Type B pancreatic cell (in vitro differentiated cells): Measurements from ENCODE around the gene MAP3K2. TPM values are rescaled to one million over a fixed set of nuclear protein-coding genes. Genes with fewer than 3 reads are reported as not detected.

Source experiments
- DNase-seq: peaks from one replicate; pipeline ENCODE4 v3.0.0; 2021; ENCODE audit warnings: mixed read lengths; ENCODE audit not compliant: unreplicated experiment; ENCODE audit errors: extremely low spot score
- H3K27ac Mint-ChIP-seq: 2 replicates; pipeline ENCODE4 v1.8.0; 2021; ENCODE audit warnings: mild to moderate bottlenecking, mixed read lengths
- H3K27me3 Mint-ChIP-seq: 2 replicates; pipeline ENCODE4 v1.8.0; 2021; ENCODE audit warnings: mixed read lengths
- H3K36me3 Mint-ChIP-seq: 2 replicates; pipeline ENCODE4 v1.8.0; 2021; ENCODE audit warnings: mixed read lengths
- H3K4me1 Mint-ChIP-seq: one replicate; pipeline ENCODE4 v1.8.0; 2021; ENCODE audit warnings: mixed read lengths; ENCODE audit not compliant: unreplicated experiment
- H3K4me3 Mint-ChIP-seq: 2 replicates; pipeline ENCODE4 v1.8.0; 2021; ENCODE audit warnings: mild to moderate bottlenecking, mixed read lengths
- H3K9me3 Mint-ChIP-seq: 2 replicates; pipeline ENCODE4 v1.8.0; 2021; ENCODE audit warnings: mixed read lengths
- CTCF ChIP-seq: fragments of 200-600 bp; sonication (generic); conservative IDR thresholded peaks from 2 replicates; pipeline ENCODE4 v1.5.0; 2021; ENCODE audit warnings: antibody characterized with exemption, mild to moderate bottlenecking
- total RNA-seq: library from RNA; stranded (reverse); gene quantifications from 2 replicates; pipeline ENCODE4 v1.2.1, GENCODE V29; 2021; ENCODE audit warnings: low replicate concordance

The MAP3K2 gene
- total RNA-seq, 1 donor from 2014 or later: 30.8 TPM

GRCh38 chr2:127425540-127426490, 38.0 kb upstream of the MAP3K2 start:
- Mint-ChIP-seq H3K4me3 (peak overlapping the region; percentile 57), H3K27me3 (peaks cover 48% of the 10 kb centered on the region)

GRCh38 chr2:127424598-127425520, 37.1 kb upstream of the MAP3K2 start:
- Mint-ChIP-seq H3K27ac (no peak overlapping the region), H3K4me1 (peaks cover 10% of the 10 kb centered on the region), H3K9me3 (no peaks in the 10 kb centered on the region), H3K4me3 (peak overlapping the region; percentile 57), H3K27me3 (peaks cover 55% of the 10 kb centered on the region), H3K36me3 (no peaks in the 10 kb centered on the region)
- no peak for TF ChIP-seq CTCF
- DNase-seq: no peak

More at GRCh38 chr2:127425540-127426490, 38.0 kb upstream of the MAP3K2 start:
- Mint-ChIP-seq H3K9me3 (no peaks in the 10 kb centered on the region), H3K4me1 (peaks cover 10% of the 10 kb centered on the region), H3K36me3 (no peaks in the 10 kb centered on the region), H3K27ac (no peak overlapping the region)
- TF ChIP-seq CTCF: no peak
- DNase-seq: no peak

GRCh38 chr2:127423880-127424279, 36.1 kb upstream of the MAP3K2 start:
- peaks cover 58% of the 10 kb centered on the region for H3K27me3 Mint-ChIP-seq

GRCh38 chr2:127423478-127423843, 35.7 kb upstream of the MAP3K2 start:
- no peak for DNase-seq
- no peak for TF ChIP-seq CTCF
- H3K9me3 Mint-ChIP-seq: no peaks in the 10 kb centered on the region
- peaks cover 10% of the 10 kb centered on the region for H3K4me1 Mint-ChIP-seq
- H3K4me3 Mint-ChIP-seq: peak overlapping the region; percentile 78
- no peaks in the 10 kb centered on the region for H3K36me3 Mint-ChIP-seq
- H3K27me3 Mint-ChIP-seq: peaks cover 58% of the 10 kb centered on the region
- H3K27ac Mint-ChIP-seq: peak overlapping the region; percentile 23

More at GRCh38 chr2:127423880-127424279, 36.1 kb upstream of the MAP3K2 start:
- peak overlapping the region; percentile 78 for H3K4me3 Mint-ChIP-seq
- peak overlapping the region; percentile 23 for H3K27ac Mint-ChIP-seq
- TF ChIP-seq CTCF: peak; percentile 62
- no peak for DNase-seq
- no peaks in the 10 kb centered on the region for H3K36me3 Mint-ChIP-seq
- no peaks in the 10 kb centered on the region for H3K9me3 Mint-ChIP-seq
- H3K4me1 Mint-ChIP-seq: peaks cover 10% of the 10 kb centered on the region
